Stimulated activated CD4-positive, alpha-beta T cell treated with anti-CD3 and anti-CD28 coated beads, Interleukin-2, amount 100 ng/mL, for 4 hours (primary cell): ENCODE measurements around the gene CORT.
A peak's percentile ranks its signal among the peaks of the same experiment; 100 is the strongest.

Source experiments
- DNase-seq: peaks from one replicate; pipeline ENCODE4 v3.0.0-alpha.2; 2020; ENCODE audit warnings: low read depth

Gene CORT

GRCh38 chr1:10474613-10475507 lies 25.0 kb downstream of the CORT start, which contains the start of gene PEX14:
PEX14 (plus strand) TSS chr1:10474950; CDS start chr1:10474967, 17 bp downstream.
- peak; percentile 79 for DNase-seq

GRCh38 chr1:10475510-10475909 lies 25.7 kb downstream of the CORT start:
- no peak for DNase-seq

GRCh38 chr1:10479296-10479695 lies 29.5 kb downstream of the CORT start:
- no peak for DNase-seq

- no peak for DNase-seq
Observed at GRCh38 chr1:10480614-10481013, 30.8 kb downstream of the CORT start.

GRCh38 chr1:10484521-10484920 lies 34.7 kb downstream of the CORT start:
- no peak for DNase-seq

GRCh38 chr1:10489291-10490055 lies 39.6 kb downstream of the CORT start:
- DNase-seq, result no peak

GRCh38 chr1:10490286-10490970 lies 40.6 kb downstream of the CORT start:
- no peak for DNase-seq

- DNase-seq, result no peak
Observed at GRCh38 chr1:10494418-10494753, 44.6 kb downstream of the CORT start.

- peak; percentile 58 for DNase-seq
Observed at GRCh38 chr1:10494754-10495474, 45.1 kb downstream of the CORT start.

- DNase-seq, result no peak
Observed at GRCh38 chr1:10495475-10495817, 45.6 kb downstream of the CORT start.

- DNase-seq, result peak; percentile 18
Observed at GRCh38 chr1:10495952-10496351, 46.1 kb downstream of the CORT start.

GRCh38 chr1:10497109-10497508 lies 47.3 kb downstream of the CORT start:
- DNase-seq, result no peak

- no peak for DNase-seq
Observed at GRCh38 chr1:10498231-10498630, 48.4 kb downstream of the CORT start.
